Ishikawa (cell line): ENCODE data around the gene NTSR1.

ENCODE experiments used
- CEBPB ChIP-seq: IDR thresholded peaks from 2 replicates; pipeline ENCODE4 v1.6.1; 2012
- CREB1 ChIP-seq: IDR thresholded peaks from 2 replicates; pipeline ENCODE4 v1.6.1; 2012; ENCODE audit warnings: low read depth
- EGR1 ChIP-seq: IDR thresholded peaks from 2 replicates; pipeline ENCODE4 v1.6.1; 2012
- EP300 ChIP-seq: IDR thresholded peaks from 2 replicates; pipeline ENCODE4 v1.6.1; 2012; ENCODE audit warnings: borderline replicate concordance
- FOXM1 ChIP-seq: IDR thresholded peaks from 2 replicates; pipeline ENCODE4 v1.6.1; 2012; ENCODE audit warnings: low read depth, borderline replicate concordance
- NFIC ChIP-seq: IDR thresholded peaks from 2 replicates; pipeline ENCODE4 v1.6.1; 2012
- RAD21 ChIP-seq: IDR thresholded peaks from 2 replicates; pipeline ENCODE4 v1.6.1; 2012; ENCODE audit warnings: low read depth
- TAF1 ChIP-seq: IDR thresholded peaks from 2 replicates; pipeline ENCODE4 v1.6.1; 2012; ENCODE audit warnings: low read depth, mild to moderate bottlenecking
- TCF12 ChIP-seq: IDR thresholded peaks from 2 replicates; pipeline ENCODE4 v1.6.1; 2012; ENCODE audit warnings: low read depth
- TEAD4 ChIP-seq: IDR thresholded peaks from 2 replicates; pipeline ENCODE4 v1.6.1; 2012
- YY1 ChIP-seq: IDR thresholded peaks from 2 replicates; pipeline ENCODE4 v1.6.1; 2012; ENCODE audit warnings: low read depth
- ZBTB7A ChIP-seq: IDR thresholded peaks from 2 replicates; pipeline ENCODE4 v1.6.1; 2012; ENCODE audit warnings: low read depth
- TF ChIP-seq, protein P1 (sequence below): IDR thresholded peaks from 2 replicates; pipeline ENCODE4 v1.6.1; 2012
- TF ChIP-seq, protein P2 (sequence below): IDR thresholded peaks from 2 replicates; pipeline ENCODE4 v1.6.1; 2012; ENCODE audit warnings: low read depth, mild to moderate bottlenecking
- TF ChIP-seq, protein P3 (sequence below): IDR thresholded peaks from 2 replicates; pipeline ENCODE4 v1.6.1; 2012

NTSR1 gene

DNA sequence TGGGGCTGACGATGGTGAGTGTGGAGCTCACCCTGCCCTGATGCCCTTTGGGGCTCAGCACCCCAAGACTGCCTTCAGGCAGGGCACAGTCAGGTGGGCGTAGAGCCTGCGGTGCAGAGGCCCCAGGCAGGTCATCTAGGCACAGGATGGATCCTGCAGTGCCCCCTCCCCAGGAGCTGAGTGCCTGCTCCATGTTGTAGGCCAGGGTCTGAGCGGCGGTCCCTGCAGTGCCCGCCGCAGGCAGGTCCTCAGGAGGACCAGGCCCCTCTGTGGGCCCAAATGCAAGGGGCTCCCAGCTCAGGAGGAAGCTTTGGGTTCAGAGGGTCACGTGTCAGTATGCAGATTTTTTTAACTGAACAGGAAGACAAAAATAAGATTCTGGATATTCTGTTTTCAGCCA, 90.4 kb downstream of the NTSR1 start:
- no peak for TF ChIP-seq TAF1
- TF ChIP-seq, protein P1, sequence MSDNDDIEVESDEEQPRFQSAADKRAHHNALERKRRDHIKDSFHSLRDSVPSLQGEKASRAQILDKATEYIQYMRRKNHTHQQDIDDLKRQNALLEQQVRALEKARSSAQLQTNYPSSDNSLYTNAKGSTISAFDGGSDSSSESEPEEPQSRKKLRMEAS, result no peak
- TF ChIP-seq, protein P2, sequence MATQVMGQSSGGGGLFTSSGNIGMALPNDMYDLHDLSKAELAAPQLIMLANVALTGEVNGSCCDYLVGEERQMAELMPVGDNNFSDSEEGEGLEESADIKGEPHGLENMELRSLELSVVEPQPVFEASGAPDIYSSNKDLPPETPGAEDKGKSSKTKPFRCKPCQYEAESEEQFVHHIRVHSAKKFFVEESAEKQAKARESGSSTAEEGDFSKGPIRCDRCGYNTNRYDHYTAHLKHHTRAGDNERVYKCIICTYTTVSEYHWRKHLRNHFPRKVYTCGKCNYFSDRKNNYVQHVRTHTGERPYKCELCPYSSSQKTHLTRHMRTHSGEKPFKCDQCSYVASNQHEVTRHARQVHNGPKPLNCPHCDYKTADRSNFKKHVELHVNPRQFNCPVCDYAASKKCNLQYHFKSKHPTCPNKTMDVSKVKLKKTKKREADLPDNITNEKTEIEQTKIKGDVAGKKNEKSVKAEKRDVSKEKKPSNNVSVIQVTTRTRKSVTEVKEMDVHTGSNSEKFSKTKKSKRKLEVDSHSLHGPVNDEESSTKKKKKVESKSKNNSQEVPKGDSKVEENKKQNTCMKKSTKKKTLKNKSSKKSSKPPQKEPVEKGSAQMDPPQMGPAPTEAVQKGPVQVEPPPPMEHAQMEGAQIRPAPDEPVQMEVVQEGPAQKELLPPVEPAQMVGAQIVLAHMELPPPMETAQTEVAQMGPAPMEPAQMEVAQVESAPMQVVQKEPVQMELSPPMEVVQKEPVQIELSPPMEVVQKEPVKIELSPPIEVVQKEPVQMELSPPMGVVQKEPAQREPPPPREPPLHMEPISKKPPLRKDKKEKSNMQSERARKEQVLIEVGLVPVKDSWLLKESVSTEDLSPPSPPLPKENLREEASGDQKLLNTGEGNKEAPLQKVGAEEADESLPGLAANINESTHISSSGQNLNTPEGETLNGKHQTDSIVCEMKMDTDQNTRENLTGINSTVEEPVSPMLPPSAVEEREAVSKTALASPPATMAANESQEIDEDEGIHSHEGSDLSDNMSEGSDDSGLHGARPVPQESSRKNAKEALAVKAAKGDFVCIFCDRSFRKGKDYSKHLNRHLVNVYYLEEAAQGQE, result no peak
- TF ChIP-seq ZBTB7A, result no peak
- no peak for TF ChIP-seq YY1
- no peak for TF ChIP-seq EGR1
- no peak for TF ChIP-seq CEBPB
- no peak for TF ChIP-seq TEAD4
- TF ChIP-seq NFIC, result no peak
- no peak for TF ChIP-seq FOXM1
- TF ChIP-seq, protein P3, sequence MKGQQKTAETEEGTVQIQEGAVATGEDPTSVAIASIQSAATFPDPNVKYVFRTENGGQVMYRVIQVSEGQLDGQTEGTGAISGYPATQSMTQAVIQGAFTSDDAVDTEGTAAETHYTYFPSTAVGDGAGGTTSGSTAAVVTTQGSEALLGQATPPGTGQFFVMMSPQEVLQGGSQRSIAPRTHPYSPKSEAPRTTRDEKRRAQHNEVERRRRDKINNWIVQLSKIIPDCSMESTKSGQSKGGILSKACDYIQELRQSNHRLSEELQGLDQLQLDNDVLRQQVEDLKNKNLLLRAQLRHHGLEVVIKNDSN, result no peak
- no peak for TF ChIP-seq CREB1
- TF ChIP-seq RAD21, result no peak
- TF ChIP-seq TCF12, result no peak
- TF ChIP-seq EP300, result no peak

DNA sequence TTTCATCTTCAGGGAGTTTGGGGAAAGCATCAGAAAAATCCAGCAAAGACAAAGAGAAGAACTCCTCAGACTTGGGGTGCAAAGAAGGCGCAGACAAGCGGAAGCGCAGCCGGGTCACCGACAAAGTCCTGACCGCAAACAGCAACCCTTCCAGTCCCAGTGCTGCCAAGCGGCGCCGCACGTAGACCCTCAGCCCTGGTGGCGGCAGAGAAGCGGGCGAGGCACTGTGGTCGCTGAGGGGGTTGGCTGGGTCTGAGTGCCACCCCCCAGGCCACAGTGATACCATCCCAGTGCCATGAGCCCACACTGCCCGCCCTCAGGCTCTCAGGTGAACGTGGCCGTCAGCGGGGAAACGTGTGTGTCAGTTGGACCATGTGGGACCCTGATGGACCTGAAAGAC, 90.8 kb downstream of the NTSR1 start:
- TF ChIP-seq ZBTB7A (no peak), TCF12 (no peak), NFIC (no peak), RAD21 (no peak), CEBPB (no peak), TAF1 (no peak), EP300 (no peak), TEAD4 (no peak), CREB1 (no peak), FOXM1 (no peak), YY1 (no peak)
- TF ChIP-seq, protein P3, result no peak
- TF ChIP-seq, protein P2, result no peak
- TF ChIP-seq, protein P1, result no peak

DNA sequence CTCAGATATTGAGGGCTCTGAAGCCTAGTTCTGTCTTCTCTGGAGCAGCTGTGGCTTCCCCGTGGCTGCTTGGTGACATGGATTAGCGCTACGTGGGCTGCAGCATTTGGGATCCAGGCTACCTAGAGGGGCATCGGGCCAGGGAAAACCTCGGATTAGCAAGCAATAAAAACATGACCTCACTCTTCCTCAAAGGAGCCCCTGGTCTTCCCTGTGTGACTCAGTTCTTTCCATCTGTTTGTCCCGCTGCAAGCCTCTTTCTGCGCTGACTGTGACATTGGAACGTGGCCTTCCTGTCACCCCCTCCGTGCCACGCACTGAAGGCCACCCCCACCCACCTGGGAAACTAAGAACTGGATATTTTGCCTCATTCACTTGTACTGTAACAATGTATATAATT, 91.2 kb downstream of the NTSR1 start:
- TF ChIP-seq, protein P3, result no peak
- TF ChIP-seq EP300, result no peak
- no peak for TF ChIP-seq TEAD4
- TF ChIP-seq, protein P2, result no peak
- no peak for TF ChIP-seq EGR1
- no peak for TF ChIP-seq YY1
- TF ChIP-seq CEBPB, result no peak
- no peak for TF ChIP-seq TCF12
- TF ChIP-seq CREB1, result no peak
- no peak for TF ChIP-seq NFIC
- TF ChIP-seq TAF1, result no peak
- TF ChIP-seq, protein P1, result no peak
- no peak for TF ChIP-seq ZBTB7A
